Mesodermal cell (in vitro differentiated cells): ENCODE results near the gene JAKMIP1.

Source experiments
- H3K27ac ChIP-seq: 2 replicates; pipeline ENCODE4 v1.7.0; 2013; ENCODE audit warnings: mild to moderate bottlenecking, low read depth, low read length, moderate library complexity; ENCODE audit not compliant: severe bottlenecking
- H3K36me3 ChIP-seq: 2 replicates; pipeline ENCODE4 v1.7.1; 2013; ENCODE audit warnings: mild to moderate bottlenecking, low read length, moderate library complexity; ENCODE audit not compliant: control insufficient read depth, insufficient read depth
- H3K4me1 ChIP-seq: one replicate; pipeline ENCODE4 v1.7.1; 2013; ENCODE audit warnings: mild to moderate bottlenecking, low read length; ENCODE audit not compliant: insufficient read depth, control insufficient read depth, poor library complexity, severe bottlenecking
- H3K4me3 ChIP-seq: 2 replicates; pipeline ENCODE4 v1.7.0; 2013; ENCODE audit warnings: low read length, control low read depth, mild to moderate bottlenecking; ENCODE audit not compliant: insufficient read depth, poor library complexity, severe bottlenecking; ENCODE audit errors: extremely low read depth
- H3K9me3 ChIP-seq: 2 replicates; pipeline ENCODE4 v1.7.1; 2013; ENCODE audit warnings: mild to moderate bottlenecking, low read length, moderate library complexity; ENCODE audit not compliant: control insufficient read depth
- WGBS, 2 experiments: methylation state at CpG; one replicate each; pipeline ENCODE4 v1.1.5; 2013; ENCODE audit warnings: missing lambda C conversion rate in 2 of 2; ENCODE audit not compliant: insufficient coverage in 2 of 2; 5-methylcytosine and 5-hydroxymethylcytosine counted together

Gene JAKMIP1

DNA sequence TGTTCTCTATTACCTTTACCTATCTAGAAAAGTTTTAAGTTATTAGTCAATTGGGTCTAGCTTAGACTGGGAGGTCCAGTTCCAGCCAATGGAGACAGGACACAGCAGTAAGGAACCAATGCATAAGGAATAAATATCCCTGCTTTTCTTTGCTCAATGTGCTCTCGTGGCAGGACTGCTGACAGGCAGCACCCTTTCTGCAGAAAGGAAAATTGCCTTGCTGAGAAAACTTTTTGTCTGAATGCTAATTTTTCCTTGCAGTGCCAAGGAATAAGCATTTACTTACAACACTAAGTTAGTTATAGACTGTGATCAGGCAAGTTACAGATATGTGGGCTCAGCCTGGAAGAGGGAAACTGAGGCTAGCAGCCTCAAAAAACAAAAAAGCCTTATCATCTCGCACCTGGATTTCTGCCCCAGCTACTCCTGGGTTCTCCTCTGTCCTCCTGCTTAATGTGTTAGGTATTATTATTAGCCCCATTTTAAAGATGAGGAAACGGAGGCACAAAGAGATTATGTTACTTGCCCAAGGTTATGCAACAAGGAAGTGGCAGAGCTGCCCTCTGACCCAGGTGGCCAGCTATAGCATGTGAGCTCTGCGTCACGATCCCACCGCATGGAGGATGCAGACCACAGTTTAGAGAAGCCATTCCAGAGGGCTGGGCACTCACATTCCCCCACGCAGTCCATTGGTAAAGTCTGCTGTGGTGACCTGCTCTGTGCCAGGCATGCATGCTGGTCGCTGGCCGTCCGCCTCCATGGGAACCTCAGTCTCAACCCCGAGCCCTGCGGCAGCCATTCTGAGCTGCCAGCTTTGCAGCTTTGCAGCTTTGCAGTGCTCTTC is 141.6 kb downstream of the JAKMIP1 start:
- WGBS, 2 experiments, result 95% methylated on average over 10 to 11 of the region's 12 CpGs
- H3K9me3 ChIP-seq, result peaks cover 37% of the 10 kb centered on the region
- no peaks in the 10 kb centered on the region for H3K36me3 ChIP-seq
- no peak overlapping the region for H3K27ac ChIP-seq
- H3K4me1 ChIP-seq, result no peaks in the 10 kb centered on the region
- no peak overlapping the region for H3K4me3 ChIP-seq

GRCh38 chr4:6056976-6057766 is 143.2 kb downstream of the JAKMIP1 start:
- peaks cover 37% of the 10 kb centered on the region for H3K9me3 ChIP-seq
- H3K4me1 ChIP-seq, result no peaks in the 10 kb centered on the region
- H3K36me3 ChIP-seq, result no peaks in the 10 kb centered on the region
- no peak overlapping the region for H3K4me3 ChIP-seq
- 88 to 94% methylated on average over 9 to 11 of the region's 15 CpGs for WGBS, 2 experiments
- H3K27ac ChIP-seq, result no peak overlapping the region

DNA sequence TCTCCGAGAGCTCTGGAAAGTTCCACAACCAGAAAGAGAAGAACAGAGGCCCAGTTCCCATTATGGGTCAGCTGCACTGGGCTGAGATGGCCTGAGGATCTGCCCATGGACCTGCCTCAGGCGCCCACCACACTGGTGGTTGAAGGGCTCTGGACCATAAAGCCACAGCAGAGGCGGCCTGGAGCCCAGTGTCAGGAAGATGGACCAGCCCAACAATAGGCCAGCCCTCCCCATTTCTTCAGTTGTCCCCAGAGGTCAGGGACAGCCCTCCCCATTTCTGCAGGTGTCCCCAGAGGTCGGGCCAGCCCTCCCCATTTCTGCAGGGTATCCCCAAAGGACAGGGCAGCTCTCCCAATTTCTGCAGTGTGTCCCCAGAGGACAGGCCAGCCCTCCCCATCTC is 144.9 kb downstream of the JAKMIP1 start:
- Histone ChIP-seq H3K27ac (no peak overlapping the region), H3K4me1 (no peaks in the 10 kb centered on the region), H3K4me3 (no peak overlapping the region), H3K9me3 (peaks cover 31% of the 10 kb centered on the region), H3K36me3 (no peaks in the 10 kb centered on the region)
- WGBS, 2 experiments, result 92 to 96% methylated on average over 4 of the region's 4 CpGs

GRCh38 chr4:6055030-6055429 is 145.3 kb downstream of the JAKMIP1 start:
- WGBS, 2 experiments, result 94 to 100% methylated on average over 2 to 3 of the region's 4 CpGs
- Histone ChIP-seq H3K27ac (no peak overlapping the region), H3K9me3 (peaks cover 31% of the 10 kb centered on the region), H3K36me3 (no peaks in the 10 kb centered on the region), H3K4me3 (no peak overlapping the region), H3K4me1 (no peaks in the 10 kb centered on the region)

GRCh38 chr4:6054162-6054922 is 146.0 kb downstream of the JAKMIP1 start:
- no peak overlapping the region for H3K4me3 ChIP-seq
- H3K27ac ChIP-seq, result no peak overlapping the region
- H3K9me3 ChIP-seq, result peaks cover 25% of the 10 kb centered on the region
- WGBS, 2 experiments, result 84 to 95% methylated on average over 7 to 13 of the region's 16 CpGs
- H3K4me1 ChIP-seq, result no peaks in the 10 kb centered on the region
- H3K36me3 ChIP-seq, result no peaks in the 10 kb centered on the region

DNA sequence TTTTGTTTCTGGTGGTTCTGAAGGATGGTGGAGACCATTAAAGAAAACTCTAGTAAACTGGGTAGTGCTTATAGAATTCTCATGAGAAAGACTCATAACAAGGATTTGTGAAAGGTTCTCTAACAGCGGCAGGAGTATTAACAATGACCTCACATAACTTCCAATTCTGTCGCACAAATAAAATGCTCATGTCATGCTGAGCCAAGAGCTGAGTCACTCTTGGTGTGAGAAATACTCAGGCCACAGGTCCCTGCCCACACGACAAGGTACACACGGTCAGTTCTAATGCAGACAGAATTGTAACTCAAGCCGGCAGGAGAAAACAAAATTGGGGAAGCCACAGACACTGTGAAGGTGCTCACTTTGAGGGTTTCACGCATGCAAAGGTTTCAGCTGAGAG is 147.7 kb downstream of the JAKMIP1 start:
- 67 to 76% methylated on average over 6 of the region's 6 CpGs for WGBS, 2 experiments
- no peaks in the 10 kb centered on the region for H3K4me1 ChIP-seq
- no peak overlapping the region for H3K27ac ChIP-seq
- H3K36me3 ChIP-seq, result no peaks in the 10 kb centered on the region
- peaks cover 8% of the 10 kb centered on the region for H3K9me3 ChIP-seq
- H3K4me3 ChIP-seq, result no peak overlapping the region

DNA sequence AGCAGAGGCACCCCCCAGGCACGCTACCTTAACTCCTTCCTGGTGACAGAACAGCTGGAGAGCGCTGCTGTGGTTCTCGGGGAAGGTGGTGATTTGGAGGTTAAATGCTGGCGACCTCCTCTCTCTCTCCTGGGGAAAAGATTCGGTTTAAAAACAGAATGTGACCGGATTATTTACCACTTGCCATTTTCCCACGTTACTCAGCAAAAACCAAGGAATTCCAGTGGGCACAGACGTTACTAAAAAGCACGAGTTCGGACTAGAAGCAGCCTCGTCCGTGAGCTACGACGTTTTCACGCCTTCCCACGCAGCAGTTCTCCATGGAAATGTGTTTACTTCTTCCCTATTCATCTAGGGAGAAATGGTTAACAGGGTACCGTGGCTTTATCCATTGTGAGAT is 149.8 kb downstream of the JAKMIP1 start:
- H3K36me3 ChIP-seq, result no peaks in the 10 kb centered on the region
- H3K4me3 ChIP-seq, result no peak overlapping the region
- H3K9me3 ChIP-seq, result no peaks in the 10 kb centered on the region
- no peak overlapping the region for H3K27ac ChIP-seq
- 87 to 90% methylated on average over 14 to 17 of the region's 17 CpGs for WGBS, 2 experiments
- no peaks in the 10 kb centered on the region for H3K4me1 ChIP-seq

GRCh38 chr4:6049985-6050384 is 150.4 kb downstream of the JAKMIP1 start:
- WGBS, 2 experiments, result 82 to 86% methylated on average over 4 to 7 of the region's 8 CpGs
- H3K4me3 ChIP-seq, result no peak overlapping the region
- no peak overlapping the region for H3K27ac ChIP-seq
- H3K36me3 ChIP-seq, result no peaks in the 10 kb centered on the region
- no peaks in the 10 kb centered on the region for H3K4me1 ChIP-seq
- no peaks in the 10 kb centered on the region for H3K9me3 ChIP-seq

DNA sequence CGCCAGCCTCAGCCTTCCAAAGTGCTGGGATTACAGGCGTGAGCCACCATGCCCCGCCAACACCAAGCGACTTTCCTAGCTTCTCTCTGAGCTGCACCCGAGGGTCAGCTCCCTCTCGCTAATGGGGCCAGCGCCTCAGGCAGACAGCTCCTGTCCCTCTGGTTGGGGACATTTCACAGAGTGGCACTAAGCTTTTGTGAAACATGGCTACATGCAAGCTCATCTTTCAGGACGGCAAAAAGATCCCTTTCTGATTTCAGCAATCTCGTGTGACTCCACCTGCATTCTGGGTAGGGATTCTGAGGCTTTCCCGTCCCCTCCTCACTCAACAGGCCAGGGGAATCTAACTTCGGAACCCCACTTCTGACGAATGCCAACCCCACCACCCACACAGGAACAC is 151.1 kb downstream of the JAKMIP1 start:
- H3K27ac ChIP-seq, result no peak overlapping the region
- no peaks in the 10 kb centered on the region for H3K36me3 ChIP-seq
- no peaks in the 10 kb centered on the region for H3K4me1 ChIP-seq
- no peak overlapping the region for H3K4me3 ChIP-seq
- WGBS, 2 experiments, result 92% methylated on average over 9 to 12 of the region's 12 CpGs
- no peaks in the 10 kb centered on the region for H3K9me3 ChIP-seq

GRCh38 chr4:6048537-6048936 is 151.8 kb downstream of the JAKMIP1 start:
- no peaks in the 10 kb centered on the region for H3K36me3 ChIP-seq
- H3K27ac ChIP-seq, result no peak overlapping the region
- 90 to 95% methylated on average over 10 to 12 of the region's 12 CpGs for WGBS, 2 experiments
- no peaks in the 10 kb centered on the region for H3K9me3 ChIP-seq
- H3K4me1 ChIP-seq, result no peaks in the 10 kb centered on the region
- no peak overlapping the region for H3K4me3 ChIP-seq
